AG04450 (cell line): ENCODE results near the gene PEAK3. TPM values are rescaled to one million over a fixed set of nuclear protein-coding genes. Genes with fewer than 3 reads are reported as not detected.

Source experiments
- CTCF ChIA-PET: fragments of 300-600, 350-600 bp; formaldehyde crosslinking; extraction: SDS; loops from one replicate; lab custom pipeline; 2022; ENCODE audit warnings: antibody characterized with exemption, inconsistent platforms; lab: Charles Lee
- POLR2A ChIA-PET: fragments of 350-600 bp; formaldehyde crosslinking; extraction: SDS; loops from one replicate; lab custom pipeline; 2021; ENCODE audit warnings: antibody characterized with exemption, inconsistent platforms; lab: Yijun Ruan, JAX
- DNase-seq: peaks from one replicate; pipeline ENCODE4 v3.0.0-alpha.2; 2011; ENCODE audit warnings: low read depth, low spot score
- H3K27ac ChIP-seq: one replicate; pipeline ENCODE4 v1.5.1; 2012; ENCODE audit warnings: low read depth, low read length, control low read depth
- H3K27me3 ChIP-seq: one replicate; pipeline ENCODE4 v1.6.0; 2012; ENCODE audit warnings: low read length; ENCODE audit not compliant: control insufficient read depth, insufficient read depth
- H3K4me3 ChIP-seq: 2 replicates; pipeline ENCODE4 v1.5.1; 2011; ENCODE audit warnings: mild to moderate bottlenecking, low read depth, low read length, control low read depth
- H3K9me3 ChIP-seq: 2 replicates; pipeline ENCODE4 v1.5.1; 2012; ENCODE audit warnings: low read length; ENCODE audit not compliant: control insufficient read depth, insufficient read depth
- polyA plus RNA-seq: library from polyadenylated mRNA; depleted of rRNA; stranded (reverse); fragments of >200 nt; gene quantifications from 2 replicates; pipeline ENCODE4 v1.2.3, GENCODE V29; 2011
- TF ChIP-seq, protein P1 (sequence below): IDR thresholded peaks from 2 replicates; pipeline ENCODE4 v1.5.1; 2011; ENCODE audit warnings: low read depth, low read length, control low read depth, inconsistent platforms

PEAK3 gene
- polyA plus RNA-seq, 1 experiment: 0.04 TPM

DNA sequence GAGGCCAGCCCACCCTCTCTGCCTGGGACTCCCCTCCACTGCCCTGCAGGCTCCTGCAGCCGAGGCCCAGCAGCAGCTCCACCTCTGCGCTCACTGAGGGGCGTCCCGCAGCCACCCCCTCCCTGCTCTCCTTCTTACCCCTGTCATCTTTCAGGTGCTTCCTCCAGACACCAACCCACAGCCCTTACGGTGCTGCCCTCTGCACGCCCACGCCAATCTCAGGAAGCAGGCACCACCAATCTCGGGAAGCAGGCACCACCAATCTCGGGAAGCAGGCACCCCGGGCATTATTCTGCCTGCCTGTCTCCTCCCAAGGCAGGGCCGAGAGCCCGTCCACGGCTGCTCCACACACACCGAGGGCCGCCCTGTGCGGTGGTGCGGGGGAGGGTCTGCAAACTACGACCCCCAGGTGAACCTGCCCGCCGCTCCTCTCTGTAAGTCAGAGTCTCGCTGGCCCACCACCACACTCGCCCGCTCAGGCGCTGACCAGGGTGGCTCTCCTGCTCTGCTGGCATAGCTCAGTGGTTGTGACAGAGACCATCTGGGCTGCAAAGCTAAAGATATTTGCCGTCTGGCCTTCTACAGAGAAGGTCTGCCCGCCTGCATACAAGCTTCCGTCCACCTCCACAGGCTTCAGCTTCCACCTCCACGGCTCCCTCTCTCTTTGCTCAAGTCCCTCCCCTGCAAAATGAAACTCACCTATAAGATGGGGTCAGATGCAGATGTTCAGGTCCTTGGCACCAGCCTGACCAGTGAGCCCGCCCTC, 43.5 kb upstream of the PEAK3 start:
- POLR2A ChIA-PET: no interaction called here
- H3K27me3 ChIP-seq: no peaks in the 10 kb centered on the region
- H3K27ac ChIP-seq: no peak overlapping the region
- CTCF ChIA-PET: no interaction called here
- no peak overlapping the region for H3K4me3 ChIP-seq
- H3K9me3 ChIP-seq: no peaks in the 10 kb centered on the region; the same call in 1 of the 2 replicates
- DNase-seq: no peak
- TF ChIP-seq, protein P1, sequence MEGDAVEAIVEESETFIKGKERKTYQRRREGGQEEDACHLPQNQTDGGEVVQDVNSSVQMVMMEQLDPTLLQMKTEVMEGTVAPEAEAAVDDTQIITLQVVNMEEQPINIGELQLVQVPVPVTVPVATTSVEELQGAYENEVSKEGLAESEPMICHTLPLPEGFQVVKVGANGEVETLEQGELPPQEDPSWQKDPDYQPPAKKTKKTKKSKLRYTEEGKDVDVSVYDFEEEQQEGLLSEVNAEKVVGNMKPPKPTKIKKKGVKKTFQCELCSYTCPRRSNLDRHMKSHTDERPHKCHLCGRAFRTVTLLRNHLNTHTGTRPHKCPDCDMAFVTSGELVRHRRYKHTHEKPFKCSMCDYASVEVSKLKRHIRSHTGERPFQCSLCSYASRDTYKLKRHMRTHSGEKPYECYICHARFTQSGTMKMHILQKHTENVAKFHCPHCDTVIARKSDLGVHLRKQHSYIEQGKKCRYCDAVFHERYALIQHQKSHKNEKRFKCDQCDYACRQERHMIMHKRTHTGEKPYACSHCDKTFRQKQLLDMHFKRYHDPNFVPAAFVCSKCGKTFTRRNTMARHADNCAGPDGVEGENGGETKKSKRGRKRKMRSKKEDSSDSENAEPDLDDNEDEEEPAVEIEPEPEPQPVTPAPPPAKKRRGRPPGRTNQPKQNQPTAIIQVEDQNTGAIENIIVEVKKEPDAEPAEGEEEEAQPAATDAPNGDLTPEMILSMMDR: no peak

DNA sequence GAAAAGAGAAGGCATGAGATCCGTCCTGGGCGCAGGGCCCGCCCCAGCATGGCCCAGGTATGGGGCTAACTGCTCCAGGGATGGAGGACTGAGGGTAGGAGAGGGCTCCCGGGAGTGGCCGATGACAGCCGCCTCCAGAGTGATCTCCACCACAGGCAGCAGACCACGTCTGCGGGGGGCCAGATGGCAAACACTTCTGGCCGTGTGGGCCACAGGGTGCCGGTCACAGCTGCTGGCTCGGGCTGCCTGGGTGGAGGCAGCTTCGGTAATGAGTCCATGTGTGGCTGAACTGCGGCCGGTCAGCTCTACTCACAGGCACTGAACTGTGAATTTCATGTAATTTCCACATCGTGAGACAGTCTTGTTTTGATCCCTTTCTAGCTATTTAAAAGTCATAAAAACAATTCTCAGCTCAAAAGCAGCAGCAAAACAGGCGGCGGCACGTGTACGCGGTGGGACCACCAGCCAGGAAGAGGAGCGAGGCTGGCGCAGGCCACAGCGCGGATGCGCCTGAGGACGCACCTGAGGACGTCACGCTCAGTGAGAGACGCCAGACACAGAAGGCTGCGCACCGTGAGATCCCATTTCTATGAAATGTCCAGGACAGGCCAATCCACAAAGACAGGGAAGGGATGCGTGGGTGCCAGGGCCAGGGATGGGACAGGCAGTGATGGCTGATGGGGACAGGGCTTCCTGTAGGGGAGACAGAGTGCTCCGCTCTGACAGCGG, 42.4 kb upstream of the PEAK3 start:
- no peaks in the 10 kb centered on the region; the same call in 1 of the 2 replicates for H3K9me3 ChIP-seq
- ChIA-PET POLR2A (no interaction called here), CTCF (no interaction called here)
- no peak for DNase-seq
- no peaks in the 10 kb centered on the region for H3K27me3 ChIP-seq
- H3K27ac ChIP-seq: no peak overlapping the region
- no peak overlapping the region for H3K4me3 ChIP-seq
- TF ChIP-seq, protein P1: no peak

DNA sequence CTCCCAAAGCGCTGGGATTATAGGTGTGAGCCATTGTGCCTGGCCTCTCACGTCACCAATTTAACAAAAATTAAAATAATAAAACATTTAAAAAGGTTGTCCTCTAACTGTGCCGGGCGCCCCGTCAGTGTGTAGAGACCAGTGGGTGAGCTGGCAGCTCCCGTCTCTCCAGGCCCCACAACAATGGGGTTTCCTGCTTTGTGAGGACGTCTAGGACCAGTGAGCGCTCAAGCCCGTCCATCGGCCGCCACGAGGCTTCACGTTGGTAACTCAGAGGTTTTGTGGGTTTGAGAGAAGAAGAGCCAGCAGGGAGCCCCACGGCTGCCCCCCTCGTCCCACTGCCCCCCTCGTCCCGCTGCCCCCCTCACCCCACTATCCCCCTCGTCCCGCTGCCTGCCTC, 41.7 kb upstream of the PEAK3 start:
- POLR2A ChIA-PET: no interaction called here
- CTCF ChIA-PET: no interaction called here
- TF ChIP-seq, protein P1: no peak

DNA sequence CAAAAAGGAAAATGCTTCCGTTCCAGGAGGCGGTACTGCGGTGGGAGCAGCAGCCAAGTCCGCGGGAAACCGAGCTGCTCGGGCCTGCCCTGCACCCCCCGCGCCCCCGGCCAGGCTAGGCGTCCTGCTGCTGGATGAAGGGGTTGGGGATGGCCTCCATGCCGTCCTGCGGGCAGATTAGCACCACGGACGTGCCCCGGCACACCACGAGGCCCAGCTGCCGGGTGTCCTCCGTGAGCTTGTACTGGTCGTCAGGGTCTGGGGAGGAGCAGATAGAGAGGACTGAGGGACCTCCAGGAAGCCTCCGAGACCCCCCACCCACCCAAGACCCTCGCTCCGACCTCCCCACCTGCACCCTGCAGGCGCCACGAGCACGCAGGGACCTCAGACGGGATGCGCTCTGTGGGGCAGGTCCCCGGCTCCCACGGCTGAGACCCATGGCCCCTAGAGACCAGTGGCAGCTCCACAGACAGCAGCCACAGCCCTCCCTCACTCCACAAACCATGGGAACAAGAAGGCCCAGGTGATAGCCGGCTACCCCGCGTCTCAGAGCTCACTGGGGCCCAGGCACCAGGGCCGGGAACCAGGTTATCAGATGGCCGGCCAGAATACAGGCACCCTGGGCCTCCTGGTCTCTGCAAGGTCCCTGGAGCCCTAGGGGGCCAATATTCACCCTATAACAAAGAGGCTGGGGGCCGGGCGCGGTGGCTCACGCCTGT, 39.7 kb upstream of the PEAK3 start:
- H3K4me3 ChIP-seq: no peak overlapping the region
- H3K27me3 ChIP-seq: no peaks in the 10 kb centered on the region
- POLR2A ChIA-PET: no interaction called here
- no peak overlapping the region for H3K27ac ChIP-seq
- no peak for DNase-seq
- TF ChIP-seq, protein P1: no peak
- H3K9me3 ChIP-seq: no peaks in the 10 kb centered on the region; the same call in 1 of the 2 replicates
- CTCF ChIA-PET: no interaction called here

More for the DNA sequence above, 41.7 kb upstream of the PEAK3 start:
- no peak overlapping the region for H3K27ac ChIP-seq
- no peak overlapping the region for H3K4me3 ChIP-seq
- H3K27me3 ChIP-seq: no peaks in the 10 kb centered on the region
- H3K9me3 ChIP-seq: no peaks in the 10 kb centered on the region; the same call in 1 of the 2 replicates
- DNase-seq: no peak
